Kasumi-1 (cell line): ENCODE results near the gene MBNL2.

Experiments
- DNase-seq, 2 experiments: peaks; one replicate each; lab custom pipeline; 2025; lab: John Stamatoyannopoulos, UW

The MBNL2 gene

GRCh38 chr13:97327086-97327485 is 105.0 kb downstream of the MBNL2 start:
- DNase-seq, result no peak

- no peak for DNase-seq
Measured at GRCh38 chr13:97327506-97328221, 105.5 kb downstream of the MBNL2 start.

GRCh38 chr13:97328222-97328790 is 106.2 kb downstream of the MBNL2 start:
- no peak for DNase-seq

GRCh38 chr13:97329331-97329730 is 107.2 kb downstream of the MBNL2 start:
- DNase-seq, result no peak

- no peak for DNase-seq
Measured at GRCh38 chr13:97330448-97330847, 108.3 kb downstream of the MBNL2 start.

GRCh38 chr13:97332742-97333141 is 110.6 kb downstream of the MBNL2 start:
- DNase-seq, result no peak

- DNase-seq, result no peak
Measured at GRCh38 chr13:97333983-97334382, 111.8 kb downstream of the MBNL2 start.

- no peak for DNase-seq
Measured at GRCh38 chr13:97334690-97335089, 112.6 kb downstream of the MBNL2 start.

- DNase-seq, result no peak
Measured at GRCh38 chr13:97335488-97336134, 113.5 kb downstream of the MBNL2 start.

- no peak for DNase-seq
Measured at GRCh38 chr13:97337985-97338499, 115.9 kb downstream of the MBNL2 start.

- DNase-seq, result no peak
Measured at GRCh38 chr13:97338571-97338970, 116.4 kb downstream of the MBNL2 start.

GRCh38 chr13:97339019-97339987 is 117.2 kb downstream of the MBNL2 start:
- no peak for DNase-seq

- no peak for DNase-seq
Measured at GRCh38 chr13:97339988-97340749, 118.0 kb downstream of the MBNL2 start.

GRCh38 chr13:97341135-97341534 is 119.0 kb downstream of the MBNL2 start:
- no peak for DNase-seq

- DNase-seq, result no peak
Measured at GRCh38 chr13:97342136-97342535, 120.0 kb downstream of the MBNL2 start.

GRCh38 chr13:97342936-97343335 is 120.8 kb downstream of the MBNL2 start:
- no peak for DNase-seq

GRCh38 chr13:97344265-97345175 is 122.4 kb downstream of the MBNL2 start:
- peak; percentile 47 to 66 for DNase-seq

- no peak for DNase-seq
Measured at GRCh38 chr13:97346097-97346496, 124.0 kb downstream of the MBNL2 start.

- DNase-seq, result no peak
Measured at GRCh38 chr13:97346561-97347254, 124.6 kb downstream of the MBNL2 start.
